Stimulated activated CD4-positive, alpha-beta T cell treated with anti-CD3 and anti-CD28 coated beads, Interleukin-12 subunit alpha, Interleukin-12 subunit beta, amount 100 ng/mL, for 24 hours (primary cell): ENCODE results near the gene SEC24C.

Experiments used
- DNase-seq, 2 experiments: peaks; one replicate each; pipeline ENCODE4 v3.0.0-alpha.2; 2020; ENCODE audit warnings: low read depth in 2 of 2

SEC24C gene

GRCh38 chr10:73813333-73813732 lies 69.2 kb downstream of the SEC24C start:
- no peak for DNase-seq

- no peak for DNase-seq
Measured at GRCh38 chr10:73814276-73814895, 70.2 kb downstream of the SEC24C start.

GRCh38 chr10:73814896-73815718 lies 70.9 kb downstream of the SEC24C start:
- no peak for DNase-seq

GRCh38 chr10:73815719-73816030 lies 71.5 kb downstream of the SEC24C start:
- no peak for DNase-seq

- no peak for DNase-seq
Measured at GRCh38 chr10:73816917-73817729, 73.0 kb downstream of the SEC24C start.

- no peak for DNase-seq
Measured at GRCh38 chr10:73817826-73818225, 73.7 kb downstream of the SEC24C start.

GRCh38 chr10:73818402-73818801 lies 74.2 kb downstream of the SEC24C start:
- DNase-seq, result no peak

- no peak for DNase-seq
Measured at GRCh38 chr10:73819081-73819480, 74.9 kb downstream of the SEC24C start.

DNA sequence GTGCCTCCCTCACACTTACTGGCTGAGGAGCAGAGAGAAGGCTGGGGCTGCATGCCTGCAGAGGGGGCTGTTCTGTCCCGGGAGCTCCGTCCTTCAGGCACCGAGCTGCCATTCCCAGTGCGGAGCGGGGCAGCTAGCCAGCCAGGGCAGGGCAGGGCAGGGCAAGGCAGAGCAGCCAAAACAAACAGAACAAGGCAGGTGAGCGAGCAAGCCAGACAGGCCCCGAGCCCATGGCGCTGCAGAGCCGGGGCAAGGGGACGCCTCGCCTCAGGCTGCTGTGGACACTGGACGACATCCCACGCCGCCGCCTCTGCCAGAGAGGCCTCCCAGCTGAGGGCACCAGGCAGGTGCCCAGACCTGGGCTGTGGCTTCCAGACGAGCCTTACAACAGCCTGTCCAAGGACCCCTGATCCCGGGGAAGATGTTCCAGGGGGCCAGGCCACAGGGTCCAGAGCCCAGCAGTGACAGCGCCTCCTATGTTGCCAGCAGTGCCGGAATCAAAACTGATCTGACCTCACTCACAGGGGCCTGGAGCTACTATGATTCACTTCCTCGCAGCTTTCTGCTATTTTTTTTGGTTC lies 75.4 kb downstream of the SEC24C start:
- DNase-seq, result no peak
